Measurements from ENCODE around the gene POU1F1. TPM values are rescaled to one million over a fixed set of nuclear protein-coding genes. Genes with fewer than 3 reads are reported as not detected.

Gene POU1F1
- total RNA-seq, 1 experiment from 2014 or later, result not detected

DNA sequence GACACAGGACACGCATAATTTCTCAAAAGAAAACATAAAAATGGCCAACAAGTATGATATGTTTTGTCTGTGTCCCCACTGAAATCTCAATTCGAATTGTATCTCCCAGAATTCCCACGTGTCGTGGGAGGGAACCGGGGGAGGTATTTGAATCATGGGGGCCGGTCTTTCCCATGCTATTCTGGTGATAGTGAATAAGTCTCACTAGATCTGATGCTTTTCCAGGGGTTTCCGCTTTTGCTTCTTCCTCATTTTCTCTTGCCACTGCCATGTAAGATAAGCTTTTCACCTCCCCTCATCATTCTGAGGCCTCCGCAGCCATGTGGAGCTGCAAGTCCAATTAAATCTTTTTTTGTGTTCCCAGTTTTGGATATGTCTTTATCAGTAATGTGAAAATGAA, 12.1 kb upstream of the POU1F1 start:
- H3K27me3 Mint-ChIP-seq (ENCODE audit: insufficient read depth, unreplicated experiment), result no peaks in the 10 kb centered on the region
- ChIA-PET CTCF (interaction anchor here (1.1 kb wide), 1 partner anchor 18 kb away, joined by 4 read pairs; no protein-coding TSS in a partner anchor), POLR2A (no interaction called here)
- no peaks in the 10 kb centered on the region for H3K9me3 Mint-ChIP-seq (ENCODE audit: unreplicated experiment)
- DNase-seq (ENCODE audit: unreplicated experiment), result no peak
- no peak overlapping the region for H3K4me3 Mint-ChIP-seq (ENCODE audit: unreplicated experiment)
- BruUV-seq (replicated peaks), result no TSS peak
- intact Hi-C loops (cut with micrococcal nuclease), result no loop called here
- no peaks in the 10 kb centered on the region for H3K36me3 Mint-ChIP-seq (ENCODE audit: insufficient read depth, unreplicated experiment)
- TF ChIP-seq, protein P1, sequence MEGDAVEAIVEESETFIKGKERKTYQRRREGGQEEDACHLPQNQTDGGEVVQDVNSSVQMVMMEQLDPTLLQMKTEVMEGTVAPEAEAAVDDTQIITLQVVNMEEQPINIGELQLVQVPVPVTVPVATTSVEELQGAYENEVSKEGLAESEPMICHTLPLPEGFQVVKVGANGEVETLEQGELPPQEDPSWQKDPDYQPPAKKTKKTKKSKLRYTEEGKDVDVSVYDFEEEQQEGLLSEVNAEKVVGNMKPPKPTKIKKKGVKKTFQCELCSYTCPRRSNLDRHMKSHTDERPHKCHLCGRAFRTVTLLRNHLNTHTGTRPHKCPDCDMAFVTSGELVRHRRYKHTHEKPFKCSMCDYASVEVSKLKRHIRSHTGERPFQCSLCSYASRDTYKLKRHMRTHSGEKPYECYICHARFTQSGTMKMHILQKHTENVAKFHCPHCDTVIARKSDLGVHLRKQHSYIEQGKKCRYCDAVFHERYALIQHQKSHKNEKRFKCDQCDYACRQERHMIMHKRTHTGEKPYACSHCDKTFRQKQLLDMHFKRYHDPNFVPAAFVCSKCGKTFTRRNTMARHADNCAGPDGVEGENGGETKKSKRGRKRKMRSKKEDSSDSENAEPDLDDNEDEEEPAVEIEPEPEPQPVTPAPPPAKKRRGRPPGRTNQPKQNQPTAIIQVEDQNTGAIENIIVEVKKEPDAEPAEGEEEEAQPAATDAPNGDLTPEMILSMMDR (IDR thresholded peaks at IDR 0.05; ENCODE audit: unreplicated experiment), result no peak
- H3K4me1 Mint-ChIP-seq (ENCODE audit: insufficient read depth, unreplicated experiment), result no peaks in the 10 kb centered on the region
- no peak overlapping the region for H3K27ac Mint-ChIP-seq (ENCODE audit: low read depth, unreplicated experiment)

DNA sequence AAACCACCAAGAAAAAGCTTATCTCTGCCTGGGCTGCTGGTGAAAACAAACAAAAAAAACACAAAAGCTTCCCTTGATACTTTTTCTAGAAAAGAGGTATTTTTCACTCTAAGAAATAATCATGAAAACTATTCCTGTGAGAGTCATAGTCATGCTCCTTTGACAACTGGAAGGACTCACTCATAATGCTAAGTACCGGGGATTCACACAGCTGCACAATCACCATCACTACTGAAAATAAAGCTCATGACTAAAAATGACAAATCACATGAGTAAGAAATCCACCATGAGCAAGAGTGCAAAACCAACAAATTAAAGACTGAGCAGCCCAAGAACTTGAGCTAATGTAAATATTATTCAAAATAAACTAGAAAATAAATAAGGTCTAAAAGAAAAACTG, 10.6 kb upstream of the POU1F1 start:
- Mint-ChIP-seq H3K36me3 (ENCODE audit: insufficient read depth, unreplicated experiment) (no peaks in the 10 kb centered on the region), H3K4me1 (ENCODE audit: insufficient read depth, unreplicated experiment) (no peaks in the 10 kb centered on the region), H3K9me3 (ENCODE audit: unreplicated experiment) (no peaks in the 10 kb centered on the region), H3K4me3 (ENCODE audit: unreplicated experiment) (no peak overlapping the region), H3K27ac (ENCODE audit: low read depth, unreplicated experiment) (no peak overlapping the region), H3K27me3 (ENCODE audit: insufficient read depth, unreplicated experiment) (no peaks in the 10 kb centered on the region)
- BruUV-seq (replicated peaks), result no TSS peak
- CTCF ChIA-PET, result interaction anchor here (0.7 to 1.6 kb wide), 4 partner anchors 10 to 612 kb away, joined by 3 to 4 read pairs (median 3); no protein-coding TSS in a partner anchor
- TF ChIP-seq, protein P1 (IDR thresholded peaks at IDR 0.05; ENCODE audit: unreplicated experiment), result no peak
- DNase-seq (ENCODE audit: unreplicated experiment), result peak; percentile 6
- intact Hi-C loops (cut with micrococcal nuclease), result no loop called here
- POLR2A ChIA-PET, result no interaction called here

DNA sequence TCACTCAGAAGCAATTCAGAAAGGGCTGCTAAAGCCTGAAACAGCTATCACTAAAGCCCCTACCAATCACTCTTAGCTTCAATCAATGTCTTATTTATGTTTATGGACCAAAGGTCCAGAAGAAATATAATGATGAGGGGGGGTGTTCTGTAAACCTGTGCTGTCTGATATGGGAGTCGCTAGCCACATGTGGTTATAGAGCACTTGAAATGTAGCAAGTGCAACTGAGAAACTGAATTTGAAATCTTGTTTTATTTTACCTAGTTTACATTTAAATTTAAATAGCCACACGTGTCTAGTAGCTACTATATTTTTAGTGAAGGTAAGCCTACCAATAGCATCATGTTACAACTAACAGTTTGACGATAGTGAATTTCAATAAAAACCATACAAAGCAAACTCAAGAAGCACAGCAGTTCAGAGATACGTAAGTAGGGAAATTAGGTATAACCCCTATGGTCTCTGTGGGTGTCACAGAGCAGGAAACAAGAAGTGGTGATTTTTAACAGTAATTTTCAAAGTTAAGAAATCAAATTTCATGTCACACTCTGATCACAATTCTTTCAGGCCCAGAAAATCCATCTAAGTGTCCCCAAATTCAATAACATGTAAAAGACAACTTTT, 3.6 kb downstream of the POU1F1 start:
- TF ChIP-seq, protein P1 (IDR thresholded peaks at IDR 0.05; ENCODE audit: unreplicated experiment), result no peak
- CTCF ChIA-PET, result interaction anchor here (0.8 to 3.7 kb wide), 2 partner anchors 13 to 756 kb away, joined by 4 to 25 read pairs; no protein-coding TSS in a partner anchor
- intact Hi-C loops (cut with micrococcal nuclease), result no loop called here

DNA sequence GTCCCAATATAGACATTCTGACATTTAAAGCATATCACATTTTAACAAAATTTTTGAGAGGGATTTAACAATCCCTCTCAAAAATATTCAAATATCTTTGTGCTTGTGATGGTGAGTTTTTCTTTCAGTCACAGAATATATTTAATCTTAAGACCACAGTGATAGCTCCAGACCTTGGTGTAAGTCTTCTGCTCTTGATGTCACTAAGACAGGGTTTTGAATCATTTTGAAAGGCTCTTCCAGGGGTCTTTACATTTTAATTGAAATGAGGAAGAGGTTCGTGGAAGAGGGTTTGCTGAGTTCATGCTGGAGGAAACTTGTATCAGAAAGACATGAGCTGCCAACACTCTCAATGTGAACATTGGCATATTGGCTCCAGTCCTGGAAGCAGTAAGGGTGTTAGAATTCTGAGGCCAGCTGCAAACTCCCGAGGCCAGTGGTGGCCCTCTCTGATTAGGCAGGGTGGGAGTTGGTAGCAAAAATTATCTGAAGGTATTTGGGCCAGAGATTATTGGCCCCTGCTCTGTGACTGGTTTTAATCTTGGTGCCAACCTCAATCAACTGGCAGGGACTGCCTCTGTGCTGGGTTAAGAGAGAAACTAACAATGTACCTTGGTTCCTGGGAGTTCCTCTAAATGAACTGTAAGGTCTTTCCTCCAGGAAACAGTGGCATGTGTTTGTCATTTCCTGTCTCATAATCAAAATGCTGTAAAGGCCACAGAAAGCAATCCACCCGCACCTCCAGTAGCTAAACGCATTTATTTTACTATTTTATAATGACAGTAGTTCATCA, 5.3 kb downstream of the POU1F1 start:
- ChIA-PET CTCF (interaction anchor here (1.1 to 3.7 kb wide), 2 partner anchors 11 to 17 kb away, joined by 4 to 25 read pairs; no protein-coding TSS in a partner anchor), POLR2A (no interaction called here)
- Mint-ChIP-seq H3K27ac (ENCODE audit: low read depth, unreplicated experiment) (no peak overlapping the region), H3K4me1 (ENCODE audit: insufficient read depth, unreplicated experiment) (no peaks in the 10 kb centered on the region), H3K27me3 (ENCODE audit: insufficient read depth, unreplicated experiment) (no peaks in the 10 kb centered on the region), H3K9me3 (ENCODE audit: unreplicated experiment) (no peaks in the 10 kb centered on the region), H3K36me3 (ENCODE audit: insufficient read depth, unreplicated experiment) (peaks cover 6% of the 10 kb centered on the region), H3K4me3 (ENCODE audit: unreplicated experiment) (no peak overlapping the region)
- BruUV-seq (replicated peaks), result no TSS peak
- TF ChIP-seq, protein P1 (IDR thresholded peaks at IDR 0.05; ENCODE audit: unreplicated experiment), result no peak
- intact Hi-C loops (cut with micrococcal nuclease), result no loop called here
- DNase-seq (ENCODE audit: unreplicated experiment), result no peak

More for the DNA sequence above, 3.6 kb downstream of the POU1F1 start:
- no peak for DNase-seq (ENCODE audit: unreplicated experiment)
- H3K36me3 Mint-ChIP-seq (ENCODE audit: insufficient read depth, unreplicated experiment), result peaks cover 6% of the 10 kb centered on the region
- H3K27me3 Mint-ChIP-seq (ENCODE audit: insufficient read depth, unreplicated experiment), result no peaks in the 10 kb centered on the region
- no TSS peak for BruUV-seq (replicated peaks)
- no peak overlapping the region for H3K27ac Mint-ChIP-seq (ENCODE audit: low read depth, unreplicated experiment)
- no peaks in the 10 kb centered on the region for H3K9me3 Mint-ChIP-seq (ENCODE audit: unreplicated experiment)
- POLR2A ChIA-PET, result no interaction called here
- no peaks in the 10 kb centered on the region for H3K4me1 Mint-ChIP-seq (ENCODE audit: insufficient read depth, unreplicated experiment)
- no peak overlapping the region for H3K4me3 Mint-ChIP-seq (ENCODE audit: unreplicated experiment)
